ENCODE results near the gene TLCD5.

The TLCD5 gene

GRCh38 chr11:120308081-120308480 is 17.0 kb upstream of the TLCD5 start:
- no peak for DNase-seq

- no peak for DNase-seq
Observed at GRCh38 chr11:120310870-120311269, 14.2 kb upstream of the TLCD5 start.

GRCh38 chr11:120314861-120315260 is 10.2 kb upstream of the TLCD5 start:
- DNase-seq = no peak

GRCh38 chr11:120316880-120317688 is 8.0 kb upstream of the TLCD5 start:
- no peak for DNase-seq

- no peak for DNase-seq
Observed at GRCh38 chr11:120317689-120318480, 7.2 kb upstream of the TLCD5 start.

GRCh38 chr11:120318906-120319305 is 6.2 kb upstream of the TLCD5 start:
- no peak for DNase-seq

GRCh38 chr11:120326228-120326627 is 1.1 kb downstream of the TLCD5 start:
- no peak for DNase-seq

- no peak for DNase-seq
Observed at GRCh38 chr11:120326845-120327281, 1.8 kb downstream of the TLCD5 start.

GRCh38 chr11:120327311-120327710 is 2.2 kb downstream of the TLCD5 start:
- DNase-seq = no peak

GRCh38 chr11:120329556-120329955 is 4.5 kb downstream of the TLCD5 start:
- no peak for DNase-seq

- DNase-seq = no peak
Observed at GRCh38 chr11:120330045-120330444, 4.9 kb downstream of the TLCD5 start.

- DNase-seq = no peak
Observed at GRCh38 chr11:120331301-120331996, 6.3 kb downstream of the TLCD5 start.

GRCh38 chr11:120332822-120333716 is 8.0 kb downstream of the TLCD5 start:
- DNase-seq = no peak

GRCh38 chr11:120333801-120334200 is 8.7 kb downstream of the TLCD5 start:
- no peak for DNase-seq

- no peak for DNase-seq
Observed at GRCh38 chr11:120334332-120334731, 9.2 kb downstream of the TLCD5 start.

GRCh38 chr11:120334894-120335462 is 9.9 kb downstream of the TLCD5 start:
- peak; percentile 46 for DNase-seq

- DNase-seq = peak; percentile 41
Observed at GRCh38 chr11:120335556-120335907, 10.4 kb downstream of the TLCD5 start.

GRCh38 chr11:120335908-120336640 is 11.0 kb downstream of the TLCD5 start, which contains the start of gene ARHGEF12:
Gene ARHGEF12 (plus strand): TSS chr11:120336413. CDS start chr11:120337244, 831 bp downstream.
- peak; percentile 82 for DNase-seq

- DNase-seq = peak; percentile 48
Observed at GRCh38 chr11:120336641-120337354, 11.7 kb downstream of the TLCD5 start.

- no peak for DNase-seq
Observed at GRCh38 chr11:120337355-120338106, 12.4 kb downstream of the TLCD5 start.
